BE2C (cell line): ENCODE results near the gene FABP1.

Experiments
- DNase-seq: peaks from one replicate; pipeline ENCODE4 v3.0.0-alpha.2; 2020
- H3K27me3 ChIP-seq: fragments of 250-450 bp; sonication (Bioruptor Pico); 2 replicates; pipeline ENCODE4 v1.5.1; 2020; ENCODE audit warnings: mild to moderate bottlenecking
- H3K36me3 ChIP-seq: fragments of 250-450 bp; sonication (Bioruptor Pico); 2 replicates; pipeline ENCODE4 v1.5.1; 2020; ENCODE audit warnings: mild to moderate bottlenecking
- H3K4me1 ChIP-seq: fragments of 250-450 bp; sonication (Bioruptor Pico); 2 replicates; pipeline ENCODE4 v1.5.1; 2020
- H3K4me3 ChIP-seq: 2 replicates; pipeline ENCODE4 v1.5.1; 2011; ENCODE audit warnings: low read depth, low read length
- H3K9me3 ChIP-seq: fragments of 250-450 bp; sonication (Bioruptor Pico); 2 replicates; pipeline ENCODE4 v1.5.1; 2020
- CTCF ChIP-seq: IDR thresholded peaks from 2 replicates; pipeline ENCODE4 v1.5.1; 2012; ENCODE audit warnings: mild to moderate bottlenecking, low read depth, low read length

FABP1 gene

GRCh38 chr2:88077080-88077479, 50.8 kb downstream of the FABP1 start:
- peak; percentile 60 for DNase-seq
- no peak for TF ChIP-seq CTCF
- Histone ChIP-seq H3K4me3 (no peak overlapping the region), H3K27me3 (no peaks in the 10 kb centered on the region), H3K4me1 (peaks cover 5% of the 10 kb centered on the region; the same call in 1 of the 2 replicates), H3K9me3 (no peaks in the 10 kb centered on the region), H3K36me3 (no peaks in the 10 kb centered on the region)

GRCh38 chr2:88074854-88075292, 53.0 kb downstream of the FABP1 start:
- H3K36me3 ChIP-seq, result no peaks in the 10 kb centered on the region
- peaks cover 5% of the 10 kb centered on the region; the same call in 1 of the 2 replicates for H3K4me1 ChIP-seq
- H3K9me3 ChIP-seq, result no peaks in the 10 kb centered on the region
- no peak for DNase-seq
- no peaks in the 10 kb centered on the region for H3K27me3 ChIP-seq
- TF ChIP-seq CTCF, result no peak
- H3K4me3 ChIP-seq, result no peak overlapping the region

GRCh38 chr2:88074150-88074549, 53.7 kb downstream of the FABP1 start:
- no peak for TF ChIP-seq CTCF
- no peaks in the 10 kb centered on the region for H3K27me3 ChIP-seq
- DNase-seq, result no peak
- no peaks in the 10 kb centered on the region for H3K9me3 ChIP-seq
- H3K36me3 ChIP-seq, result no peaks in the 10 kb centered on the region
- no peak overlapping the region for H3K4me3 ChIP-seq
- H3K4me1 ChIP-seq, result peaks cover 5% of the 10 kb centered on the region; the same call in 1 of the 2 replicates
